HG02678 (cell line): ENCODE results near the gene FOXM1.
A peak's percentile ranks its signal among the peaks of the same experiment; 100 is the strongest.
"Not testable (repeated sequence)": the region's sequence is repeated elsewhere in the genome, so short reads cannot be mapped to it uniquely, and the experiment has no call there.

Experiments used
- ATAC-seq: cut with Tn5 transposase; IDR thresholded peaks from one replicate; pipeline ENCODE4 v1.9.1; 2021; ENCODE audit warnings: mild to moderate bottlenecking, moderate library complexity; ENCODE audit not compliant: unreplicated experiment

Gene FOXM1

DNA sequence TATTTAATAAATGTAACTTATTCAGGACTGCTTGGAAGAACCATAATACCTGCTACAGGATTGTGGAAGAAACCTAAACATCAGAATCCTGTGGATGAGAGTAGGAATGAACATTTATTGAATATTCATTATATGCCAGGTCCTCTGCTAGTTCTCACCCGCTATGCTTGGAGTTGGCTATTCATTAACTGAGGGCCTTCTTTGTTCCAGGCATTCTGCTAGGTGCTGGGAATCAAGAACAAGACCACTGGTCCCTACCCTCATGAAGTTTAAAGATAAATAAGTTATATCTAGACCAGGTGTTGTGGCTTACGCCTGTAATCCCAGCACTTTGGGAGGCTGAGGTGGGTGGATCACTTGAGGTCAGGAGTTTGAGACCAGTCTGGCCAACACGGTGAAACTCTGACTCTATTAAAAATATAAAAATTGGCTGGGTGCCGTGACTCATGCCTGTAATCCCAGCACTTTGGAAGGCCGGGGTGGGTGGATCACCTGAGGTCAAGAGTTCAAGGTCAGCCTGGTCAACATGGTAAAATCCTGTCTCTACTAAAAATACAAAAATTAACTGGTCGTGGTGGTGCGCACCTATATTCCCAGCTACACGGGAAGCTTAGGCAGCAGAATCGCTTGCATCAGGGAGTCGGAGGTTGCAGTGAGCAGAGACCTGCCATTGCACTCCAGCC is 9.9 kb upstream of the FOXM1 start:
- ATAC-seq = no peak

DNA sequence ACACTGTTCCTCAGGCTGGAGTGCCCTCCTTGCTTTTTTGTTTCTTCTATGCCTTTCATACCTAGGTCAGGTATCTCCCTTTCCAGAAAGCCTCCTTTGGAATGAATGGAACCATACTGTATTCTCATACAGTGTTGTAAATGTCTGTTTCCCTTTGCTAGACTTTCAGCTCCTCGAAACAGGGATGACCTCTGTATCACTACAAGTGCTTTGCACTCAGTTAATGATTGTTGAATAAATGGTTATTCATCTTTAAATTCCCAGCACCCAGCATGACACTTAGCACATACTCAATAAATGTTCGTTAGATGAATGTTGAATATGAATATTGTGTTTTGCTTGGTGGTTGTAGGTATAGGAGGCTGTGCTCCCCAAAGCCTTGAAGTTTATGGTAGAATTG is 7.8 kb upstream of the FOXM1 start:
- no peak for ATAC-seq

DNA sequence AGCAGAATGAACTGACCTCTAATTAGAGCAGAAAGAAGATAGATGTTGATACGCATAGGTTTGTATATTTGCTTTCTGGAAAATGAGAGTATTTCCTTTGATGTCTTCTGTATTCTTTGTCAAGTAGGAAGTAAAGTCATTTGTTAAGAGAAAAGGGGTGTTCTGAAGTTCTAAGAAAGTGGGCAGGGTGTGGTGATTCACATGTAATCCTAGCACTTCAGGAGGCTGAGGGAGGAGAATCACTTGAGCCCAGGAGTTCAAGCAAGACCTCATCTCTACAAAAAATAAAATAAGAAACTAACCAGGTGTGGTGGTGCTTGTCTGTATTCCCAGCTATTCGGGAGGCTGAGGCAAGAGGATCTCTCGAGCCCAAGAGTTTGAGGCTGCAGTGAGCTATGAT is 2.9 kb upstream of the FOXM1 start:
- ATAC-seq = no peak

DNA sequence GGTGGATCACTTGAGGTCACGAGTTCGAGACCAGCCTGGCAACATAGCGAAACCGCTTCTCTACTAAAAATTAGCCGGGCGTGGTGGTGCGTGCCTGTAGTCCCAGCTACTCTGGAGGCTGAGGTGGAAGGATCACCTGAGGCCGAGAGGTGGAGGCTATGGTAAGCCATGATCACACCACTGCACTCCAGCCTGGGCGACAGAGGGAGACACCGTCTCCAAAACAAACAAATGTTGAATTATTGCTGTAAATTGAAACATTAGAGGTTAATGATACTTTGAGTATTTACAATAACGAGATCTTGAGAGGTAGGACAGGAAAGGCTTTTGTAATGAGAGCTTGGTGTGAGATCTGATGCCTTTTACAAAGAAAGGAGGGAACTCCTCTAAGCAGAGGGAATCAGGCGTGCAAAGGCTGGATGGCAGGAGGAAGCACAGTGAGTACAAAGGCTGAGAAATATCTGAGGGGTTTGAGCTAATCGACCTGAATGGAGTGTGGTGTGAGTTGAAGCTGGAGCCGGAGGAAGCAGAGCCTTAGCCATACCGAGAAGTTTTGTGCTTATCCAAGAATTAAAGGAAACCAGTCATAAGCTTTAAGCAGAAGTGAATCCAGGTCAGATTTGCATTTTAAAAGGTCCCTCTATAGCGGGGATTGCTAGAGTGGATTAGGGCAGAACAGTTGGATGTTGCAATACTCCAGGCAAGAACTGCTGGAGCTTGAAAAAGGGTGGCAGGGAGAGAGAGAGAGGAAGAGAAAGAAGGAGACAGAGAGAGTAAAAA is 1.2 kb upstream of the FOXM1 start:
- no peak for ATAC-seq

DNA sequence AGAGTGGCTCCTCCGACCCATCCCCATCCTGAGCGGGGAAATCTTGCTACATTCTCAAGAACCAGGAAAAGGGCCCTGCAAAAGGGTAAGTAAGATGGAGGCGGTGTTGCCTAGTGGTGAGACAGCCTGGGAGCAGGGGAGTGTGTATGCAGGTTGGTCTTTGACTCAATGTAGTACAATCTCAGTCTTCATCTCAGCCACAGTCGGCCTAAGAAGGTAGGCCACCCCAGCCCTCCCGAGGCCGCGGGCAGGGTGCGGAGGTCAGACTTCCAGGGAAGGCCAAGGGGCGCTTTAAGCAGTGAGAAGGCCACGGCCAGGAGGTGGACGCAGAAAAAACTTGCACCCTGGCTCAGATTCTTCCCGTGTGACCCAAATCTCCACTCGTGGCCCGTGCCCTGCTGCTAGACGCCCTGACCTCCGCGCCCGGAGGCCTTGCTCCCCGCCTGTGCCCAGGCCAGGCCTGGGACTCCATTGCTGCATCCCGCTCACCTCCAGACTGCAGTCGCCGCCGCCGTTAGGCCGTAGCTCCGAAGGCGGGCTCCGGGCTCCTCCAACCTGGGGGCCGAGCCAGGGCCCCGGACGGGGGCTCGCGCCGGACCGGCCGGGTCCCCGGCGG is 435 bp downstream of the FOXM1 start:
- peak; percentile 41 for ATAC-seq

DNA sequence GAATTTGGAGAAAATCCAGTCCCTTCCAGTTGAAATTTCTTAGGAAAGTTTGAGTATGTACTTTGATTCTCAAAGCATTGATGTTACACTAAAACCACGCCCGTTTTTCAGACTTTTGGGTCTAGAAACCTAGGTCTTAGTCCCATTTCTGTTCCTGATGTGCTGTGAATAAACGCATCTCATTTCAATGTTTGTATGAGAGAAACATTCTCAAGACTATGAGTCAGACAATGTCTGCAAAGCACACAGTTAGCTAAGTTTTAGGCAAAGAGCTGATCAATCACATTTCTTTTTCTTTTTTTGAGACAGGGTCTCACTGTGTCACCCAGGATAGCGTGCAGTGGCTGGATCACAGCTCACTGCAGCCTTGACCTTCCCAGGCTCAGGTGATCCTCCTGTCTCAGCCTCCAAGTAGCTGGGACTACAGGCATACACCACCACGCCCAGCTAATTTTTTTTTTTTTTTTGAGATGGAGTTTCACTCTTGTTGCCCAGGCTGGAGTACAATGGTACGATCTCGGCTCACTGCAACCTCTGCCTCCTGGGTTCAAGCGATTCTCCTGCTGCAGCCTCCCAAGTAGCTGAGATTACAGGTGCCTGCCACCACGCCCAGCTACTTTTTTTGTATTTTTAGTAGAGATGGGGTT is 7.9 kb downstream of the FOXM1 start:
- ATAC-seq = not testable (repeated sequence)

DNA sequence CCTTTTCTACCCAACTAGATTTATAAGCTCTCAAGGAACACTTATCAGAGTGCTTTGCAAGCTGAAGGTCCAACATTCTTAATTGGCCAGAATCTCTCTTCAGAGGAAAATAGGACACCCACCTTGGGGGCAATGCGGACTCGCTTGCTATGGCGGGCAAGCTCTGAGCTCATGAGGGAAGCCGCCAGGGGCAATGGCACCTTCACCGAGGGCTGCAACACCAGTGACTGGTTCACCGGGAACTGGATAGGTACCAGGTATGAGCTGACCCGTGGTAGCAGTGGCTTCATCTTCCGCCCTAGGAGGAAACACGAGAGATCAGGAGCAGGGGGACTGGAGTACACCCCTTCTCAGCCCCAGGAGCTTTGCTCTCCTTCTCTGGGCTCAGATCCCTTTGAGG is 12.8 kb downstream of the FOXM1 start:
- ATAC-seq = no peak

DNA sequence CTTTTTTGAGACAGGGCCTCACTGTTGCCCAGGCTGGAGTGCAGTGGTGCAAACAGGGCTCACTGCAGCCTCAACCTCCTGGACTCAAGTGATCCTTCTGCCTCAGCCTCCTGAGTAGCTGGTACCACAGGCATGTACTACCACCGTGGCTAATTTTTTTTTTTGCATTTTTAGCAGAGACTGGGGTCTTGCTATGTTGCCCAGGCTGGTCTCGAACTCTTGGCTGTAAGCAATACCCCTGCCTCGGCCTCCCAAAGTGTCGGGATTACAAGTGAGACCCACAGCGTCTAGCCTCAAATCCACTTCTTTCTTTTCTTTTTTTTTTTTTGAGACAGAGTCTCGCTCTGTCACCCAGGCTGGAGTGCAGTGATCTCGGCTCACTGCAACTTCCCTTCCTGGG is 13.6 kb downstream of the FOXM1 start:
- ATAC-seq = not testable (repeated sequence)

DNA sequence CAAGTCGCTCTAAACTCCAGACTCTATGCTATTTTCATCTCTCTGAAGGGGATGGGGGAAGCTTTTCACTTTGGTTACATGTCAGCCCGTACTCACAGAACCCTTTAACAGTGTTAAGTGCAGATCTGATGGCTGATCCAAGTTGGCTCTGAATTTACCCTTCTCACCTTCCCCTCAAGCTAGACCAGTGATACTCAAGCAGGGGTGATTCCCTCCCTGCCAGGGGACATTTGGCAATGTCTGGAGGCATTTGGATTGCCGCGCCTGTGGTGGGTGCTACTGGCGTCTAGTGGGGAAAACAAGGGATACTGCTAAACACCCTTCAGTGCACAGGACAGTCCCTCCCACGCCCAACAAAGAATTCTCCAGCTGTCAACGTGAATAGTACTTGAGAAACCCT is 14.1 kb downstream of the FOXM1 start:
- ATAC-seq = no peak

DNA sequence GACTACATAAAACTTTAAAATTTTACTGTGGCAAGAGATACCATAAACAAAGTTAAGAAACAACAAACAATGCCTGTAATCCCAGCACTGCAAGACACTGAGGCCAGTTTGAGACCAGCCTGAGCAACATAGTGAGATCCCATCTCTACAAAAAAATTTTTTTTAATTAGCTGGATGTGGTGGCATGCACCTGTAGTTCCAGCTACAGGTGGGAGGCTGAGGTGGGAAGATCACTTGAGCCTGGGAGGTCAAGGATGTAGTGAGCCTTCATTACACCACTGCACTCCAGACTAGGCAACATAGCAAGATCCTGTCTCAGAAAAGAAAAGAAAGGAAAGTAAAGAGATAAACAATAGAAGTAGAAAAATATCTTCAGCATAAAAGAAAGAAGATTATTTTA is 16.8 kb downstream of the FOXM1 start:
- no peak for ATAC-seq

DNA sequence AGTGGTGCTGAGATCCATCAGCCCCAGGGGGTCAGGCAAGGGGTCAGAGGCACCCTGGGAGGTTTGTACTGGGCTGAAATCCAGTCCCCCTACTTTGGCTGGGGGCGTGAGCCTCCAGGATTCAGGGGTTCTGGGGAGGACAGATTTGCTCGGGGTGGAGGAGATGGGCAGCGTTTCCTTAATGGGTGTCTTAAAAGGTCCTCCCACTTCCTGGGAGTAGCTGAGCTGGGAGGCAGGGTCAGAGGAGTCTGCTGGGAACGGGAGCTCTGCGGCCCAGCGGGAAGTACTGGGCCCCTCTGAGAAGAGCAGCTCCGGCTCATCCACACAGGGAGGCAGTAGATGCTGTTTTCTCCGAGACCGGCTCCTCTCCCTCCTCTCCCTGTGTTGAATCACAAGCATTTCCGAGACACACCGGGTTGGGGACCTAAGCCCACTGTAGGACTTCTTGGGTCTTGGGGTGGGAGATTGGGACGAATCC is 18.0 kb downstream of the FOXM1 start:
- no peak for ATAC-seq

DNA sequence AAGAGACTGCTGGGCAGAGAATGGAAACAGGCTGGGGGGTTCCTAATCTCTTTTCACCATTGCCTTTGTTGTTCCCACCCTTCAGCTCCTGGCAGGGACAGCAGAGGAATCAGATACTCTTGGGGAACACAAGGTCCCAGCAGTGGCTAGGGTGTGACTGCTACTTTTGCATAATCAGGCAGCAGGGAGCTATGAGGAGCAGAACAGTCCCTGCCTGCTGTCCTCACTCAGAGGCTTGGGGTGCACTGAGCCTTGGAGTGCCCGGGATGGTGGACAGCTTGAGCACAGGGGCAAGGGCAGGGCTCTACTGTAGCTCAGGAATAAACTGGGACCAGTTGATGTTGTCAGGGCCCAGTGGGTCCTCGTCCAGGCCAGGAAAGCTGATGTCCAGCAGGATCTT is 18.6 kb downstream of the FOXM1 start:
- ATAC-seq = no peak

DNA sequence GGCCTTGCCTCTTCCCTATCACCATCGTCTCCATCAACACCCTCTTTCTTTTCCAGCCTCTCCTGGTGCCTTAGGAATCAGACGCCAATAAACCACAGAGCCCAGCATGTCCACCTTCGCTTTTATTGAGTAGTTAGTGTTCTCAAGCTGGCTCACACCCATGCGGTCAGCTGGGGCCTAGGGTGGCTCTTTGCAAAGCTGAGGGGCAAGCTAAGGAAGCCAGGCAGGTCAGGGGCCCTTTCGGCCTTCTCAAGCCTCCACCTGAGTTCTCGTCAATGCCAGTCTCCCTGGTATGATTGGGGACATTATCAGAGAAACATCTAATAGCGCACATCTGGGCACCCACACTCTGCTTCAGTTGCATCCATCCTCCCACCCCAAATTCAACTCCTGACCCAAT is 19.4 kb downstream of the FOXM1 start:
- ATAC-seq = no peak

DNA sequence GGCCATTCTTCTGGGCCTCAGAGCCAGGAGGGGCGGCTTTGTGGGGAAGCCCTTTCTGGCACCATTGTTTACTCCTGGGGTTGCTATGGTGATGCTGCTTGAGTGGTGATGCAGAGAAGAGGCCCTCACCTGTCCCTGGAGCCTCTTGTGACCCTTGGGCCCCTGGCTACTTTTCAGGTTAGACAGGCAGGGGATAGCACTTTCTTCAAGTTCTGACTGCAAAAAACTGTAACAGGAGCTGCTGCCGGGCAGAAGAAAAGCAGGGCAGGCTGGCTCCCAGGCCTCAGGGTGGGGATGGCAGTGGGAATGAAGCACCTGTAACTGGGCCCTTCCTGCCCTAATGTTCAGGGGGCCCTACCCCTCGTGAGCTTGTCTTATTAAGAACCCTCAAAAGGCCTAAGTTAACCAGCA is 19.9 kb downstream of the FOXM1 start, which contains the start of gene TEX52:
Gene TEX52, minus strand, starts transcription at position 19 of the 411 bp plus-strand sequence. Its CDS starts 13 bp downstream, at position 6.
- no peak for ATAC-seq

DNA sequence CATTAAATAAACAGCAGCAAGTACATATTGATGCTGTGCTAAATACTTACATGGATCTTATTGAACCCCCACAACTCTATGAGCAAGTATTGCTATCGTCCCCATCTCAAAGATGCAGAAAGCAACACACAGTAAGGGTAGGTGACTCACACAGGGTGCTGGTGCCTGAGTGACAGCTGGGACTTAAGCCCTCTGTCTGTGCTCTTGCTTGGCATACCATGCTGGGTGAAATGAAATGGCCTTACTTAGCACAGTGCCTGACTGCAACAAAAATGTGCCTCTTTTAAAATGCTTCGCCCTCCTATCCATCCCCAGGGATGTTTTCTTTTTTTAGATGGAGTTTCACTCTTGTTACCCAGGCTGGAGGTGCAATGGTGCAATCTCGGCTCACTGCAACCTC is 20.9 kb downstream of the FOXM1 start:
- no peak for ATAC-seq

DNA sequence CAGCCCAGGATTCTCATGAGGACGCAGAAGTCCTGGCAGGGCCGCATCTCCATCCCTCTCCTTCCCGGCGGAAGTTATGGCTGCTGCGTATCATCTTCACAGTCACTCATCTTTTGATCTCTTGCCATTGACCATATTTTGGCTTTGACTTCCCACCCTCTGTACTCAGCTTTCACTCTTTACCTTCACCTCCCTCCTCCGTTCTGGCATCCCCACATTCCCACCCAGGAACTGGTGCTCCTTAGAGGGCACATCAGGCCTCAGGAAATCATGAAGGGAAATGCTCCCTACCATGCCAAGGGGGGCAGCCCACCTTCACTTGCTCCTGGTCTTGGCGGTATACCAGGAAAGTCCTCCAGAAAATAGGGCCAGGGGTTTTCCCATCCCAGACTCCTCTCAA is 21.4 kb downstream of the FOXM1 start:
- ATAC-seq = no peak

DNA sequence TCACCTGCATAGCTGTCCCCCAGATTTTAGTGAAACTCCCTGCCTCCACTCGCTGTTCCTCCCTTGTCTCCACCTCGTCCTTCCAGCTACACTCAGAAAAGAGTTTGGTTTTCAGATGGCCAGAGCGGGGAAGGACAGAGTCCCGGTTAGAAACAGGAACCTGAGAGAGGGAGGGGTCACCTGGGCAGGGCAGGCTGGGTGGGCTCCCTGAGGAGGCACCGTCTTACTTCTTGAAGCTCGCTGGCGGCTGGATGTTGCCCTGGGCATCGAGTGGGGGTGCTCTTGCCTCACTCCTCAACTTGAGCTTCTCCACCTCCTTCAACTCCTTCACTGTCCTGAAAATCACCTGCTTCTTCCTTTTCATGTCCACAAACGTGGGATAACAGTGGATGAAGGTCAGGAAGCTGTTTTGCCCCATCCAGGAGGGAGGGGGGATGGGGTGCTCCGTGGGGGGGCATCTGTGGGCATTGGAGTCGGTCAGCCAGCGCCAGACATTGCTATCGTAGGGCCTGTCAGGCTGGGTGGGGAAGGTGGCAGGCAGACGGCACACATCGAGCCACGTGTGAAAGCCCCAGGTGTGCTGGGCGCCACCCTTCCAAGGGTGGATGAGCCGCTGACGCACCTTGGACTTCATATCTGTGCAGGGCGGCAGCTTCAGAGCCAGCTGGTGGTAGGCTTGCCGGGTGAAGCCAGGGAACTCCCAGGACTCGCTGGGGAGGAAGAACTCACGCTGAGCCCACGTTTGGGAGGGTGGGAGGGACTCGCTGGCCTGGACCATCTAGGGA is 22.1 kb downstream of the FOXM1 start:
- ATAC-seq = no peak

DNA sequence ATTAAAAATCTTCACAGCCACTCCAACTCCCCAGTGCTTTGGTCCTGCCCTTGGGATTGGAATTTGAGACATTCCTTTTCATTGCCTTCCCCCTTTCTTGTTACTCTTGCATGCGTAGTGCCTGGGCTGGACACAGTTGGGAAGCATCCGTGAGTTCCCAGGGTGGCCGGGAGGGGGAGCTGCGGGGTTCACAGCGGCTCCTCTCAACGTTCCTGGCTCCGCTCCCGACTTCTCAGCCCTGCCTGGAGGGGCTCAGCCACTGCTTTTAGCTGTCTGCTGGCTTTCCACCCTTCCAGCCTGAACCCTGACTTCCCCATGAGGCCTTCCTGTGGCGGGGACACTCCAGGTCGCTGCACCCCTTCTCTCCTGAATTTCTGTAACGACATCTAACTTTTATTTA is 23.3 kb downstream of the FOXM1 start:
- no peak for ATAC-seq

DNA sequence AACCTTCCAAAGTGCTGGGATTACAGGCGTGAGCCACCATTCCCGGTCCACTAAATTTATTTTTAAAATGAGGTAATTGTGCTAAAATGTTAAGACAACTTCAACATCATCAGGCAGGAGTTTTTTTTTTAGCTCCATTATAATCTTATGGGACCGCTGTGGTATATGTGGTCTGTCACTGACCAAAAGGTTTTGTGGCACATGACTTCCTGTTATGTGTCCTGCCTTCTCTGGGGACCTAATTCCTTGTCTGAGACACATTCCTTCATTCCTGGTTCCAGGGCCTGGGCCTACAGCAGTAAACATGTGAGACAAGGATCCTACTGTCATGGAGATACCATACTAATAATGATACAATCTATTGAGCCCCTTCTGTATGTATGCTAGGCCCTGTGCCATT is 25.0 kb downstream of the FOXM1 start:
- no peak for ATAC-seq

DNA sequence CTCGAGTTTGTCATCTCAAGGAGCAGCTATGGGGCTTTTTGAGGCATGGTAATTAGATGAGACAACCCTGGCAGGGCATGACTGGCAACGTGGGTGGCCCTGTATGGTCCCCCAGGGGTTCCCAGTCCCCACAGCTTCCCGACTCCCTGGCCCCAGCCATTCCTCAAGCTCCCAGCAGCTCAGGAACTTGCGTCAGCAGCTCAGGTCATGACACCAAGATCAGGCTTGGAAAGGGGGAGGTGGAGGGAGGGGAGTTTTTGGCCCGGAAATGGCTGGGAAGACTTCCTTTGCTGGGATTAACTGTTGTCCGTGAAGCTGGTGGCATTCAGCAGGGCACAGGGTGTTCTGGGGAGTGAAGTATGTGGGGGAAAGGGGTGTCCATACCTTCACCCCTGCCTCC is 31.7 kb downstream of the FOXM1 start:
- ATAC-seq = no peak

DNA sequence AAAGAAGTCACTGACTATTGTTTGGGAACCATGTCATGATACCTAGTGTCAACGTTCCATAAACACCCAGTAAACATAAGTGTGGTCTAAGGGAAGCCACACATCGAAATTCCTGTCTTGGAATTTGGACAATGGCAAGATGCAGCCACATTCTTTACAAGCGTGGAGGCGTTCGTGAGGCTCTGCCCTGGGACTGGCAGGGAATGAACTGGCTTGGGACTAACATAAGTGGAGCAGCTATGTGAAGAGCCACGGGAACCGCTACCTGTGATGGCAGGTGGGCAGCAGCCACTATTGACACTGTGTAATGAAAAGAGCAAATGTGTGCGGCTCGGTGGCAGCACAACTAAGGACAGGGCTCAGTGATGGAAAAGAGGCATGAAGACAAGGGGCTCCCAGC is 32.2 kb downstream of the FOXM1 start:
- ATAC-seq = no peak
